Mucosa of stomach (tissue), 1 donor: Measurements from ENCODE around the gene NFKBIE.

ENCODE experiments used
- H3K27me3 ChIP-seq: one replicate; pipeline ENCODE4 v1.7.0; 2013; ENCODE audit warnings: mild to moderate bottlenecking, low read length; ENCODE audit not compliant: control insufficient read depth, insufficient read depth
- H3K36me3 ChIP-seq: one replicate; pipeline ENCODE4 v1.7.0; 2013; ENCODE audit warnings: low read length; ENCODE audit not compliant: control insufficient read depth, insufficient read depth
- H3K4me1 ChIP-seq: one replicate; pipeline ENCODE4 v1.7.0; 2013; ENCODE audit warnings: mild to moderate bottlenecking, low read length; ENCODE audit not compliant: control insufficient read depth, insufficient read depth
- H3K4me3 ChIP-seq: one replicate; pipeline ENCODE4 v1.7.0; 2013; ENCODE audit warnings: low read length
- H3K9ac ChIP-seq: one replicate; pipeline ENCODE4 v1.7.0; 2013; ENCODE audit warnings: mild to moderate bottlenecking, low read length, moderate library complexity
- H3K9me3 ChIP-seq: one replicate; pipeline ENCODE4 v1.7.0; 2013; ENCODE audit warnings: mild to moderate bottlenecking, low read length, moderate library complexity; ENCODE audit not compliant: control insufficient read depth
- donor health status: Pancreatic carcinoma.

The NFKBIE gene

DNA sequence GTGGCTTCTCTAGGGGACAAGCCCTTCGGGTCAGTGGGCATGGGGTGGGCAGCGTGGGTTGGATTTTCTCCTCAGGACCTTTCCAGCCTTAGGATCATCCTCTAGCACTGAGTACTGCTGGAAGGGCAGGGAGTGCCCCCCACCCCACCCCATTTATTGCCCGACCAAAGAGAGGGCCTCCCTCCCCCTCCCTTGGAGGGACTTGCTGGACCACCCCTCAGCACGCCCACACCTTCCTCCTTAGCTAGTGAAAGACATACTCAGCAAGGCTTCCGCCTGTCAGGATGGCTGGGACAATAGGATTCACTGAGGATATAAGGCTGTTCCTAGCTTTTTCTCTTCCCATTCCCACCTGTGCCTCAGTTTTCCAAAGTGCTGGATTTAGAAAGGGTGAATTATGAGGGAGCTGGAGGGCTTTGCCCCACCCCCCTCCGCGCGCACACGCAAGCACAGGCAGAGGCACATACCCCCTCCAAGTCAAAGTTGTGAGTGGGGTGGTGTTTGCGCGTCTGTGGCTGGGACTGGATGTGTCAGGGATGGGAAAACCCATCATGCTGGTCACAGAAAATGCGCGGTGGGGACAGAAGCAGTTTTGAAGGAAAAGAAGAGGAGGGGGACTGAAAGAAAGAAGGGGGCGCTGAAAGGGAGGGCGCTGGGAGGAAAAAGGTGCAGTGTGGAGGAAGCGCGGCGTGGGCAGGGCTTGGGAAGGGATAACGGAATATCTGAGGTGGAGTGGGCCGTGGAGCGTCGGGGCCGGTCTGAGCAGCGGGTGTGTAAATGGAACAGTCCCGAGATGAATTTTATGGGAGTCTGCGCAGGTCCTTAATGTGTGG lies 42.6 kb downstream of the NFKBIE start:
- Histone ChIP-seq H3K27me3 (no peaks in the 10 kb centered on the region), H3K9ac (peak overlapping the region; percentile 41), H3K9me3 (no peaks in the 10 kb centered on the region), H3K4me1 (peaks cover 85% of the 10 kb centered on the region), H3K36me3 (no peaks in the 10 kb centered on the region), H3K4me3 (no peak overlapping the region)

GRCh38 chr6:44221961-44222335 lies 43.4 kb downstream of the NFKBIE start:
- Histone ChIP-seq H3K4me3 (no peak overlapping the region), H3K9ac (peak overlapping the region; percentile 66), H3K4me1 (peaks cover 85% of the 10 kb centered on the region), H3K9me3 (no peaks in the 10 kb centered on the region), H3K27me3 (no peaks in the 10 kb centered on the region), H3K36me3 (no peaks in the 10 kb centered on the region)

DNA sequence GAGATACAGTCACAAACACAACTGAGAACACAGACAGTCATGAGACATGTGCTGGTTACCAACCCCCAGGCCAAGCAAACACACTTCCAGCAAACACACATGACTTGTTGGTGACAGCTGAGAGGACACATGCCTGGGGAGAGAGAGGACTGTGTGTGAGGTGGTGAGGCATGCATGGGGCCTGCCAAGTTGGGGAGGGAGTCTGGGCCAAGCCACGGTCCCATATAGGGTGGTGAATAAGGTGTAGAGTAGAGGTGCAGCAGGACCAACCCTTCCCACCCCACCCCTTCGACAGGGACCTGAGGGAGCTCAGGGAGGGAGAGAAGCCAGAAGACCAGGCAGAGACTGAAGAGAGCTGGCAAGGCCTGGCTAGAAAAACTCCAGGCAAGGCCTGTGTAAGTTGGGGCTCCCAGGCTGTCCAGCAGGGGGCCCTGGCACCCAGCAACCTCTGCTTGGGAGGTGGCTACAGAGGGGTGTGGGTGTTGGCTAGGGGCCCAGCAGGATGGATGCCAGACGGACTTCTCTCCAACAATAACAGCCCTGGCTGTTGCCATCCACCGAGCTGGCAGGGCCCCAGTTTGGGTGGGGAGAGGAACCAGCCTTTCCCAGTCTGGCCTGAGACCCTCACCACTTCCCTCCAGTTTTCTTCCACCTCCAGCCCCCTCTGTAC lies 43.9 kb downstream of the NFKBIE start:
- no peaks in the 10 kb centered on the region for H3K9me3 ChIP-seq

GRCh38 chr6:44220913-44221290 lies 44.4 kb downstream of the NFKBIE start:
- H3K4me3 ChIP-seq, result no peak overlapping the region
- peak overlapping the region; percentile 66 for H3K9ac ChIP-seq
- H3K27me3 ChIP-seq, result no peaks in the 10 kb centered on the region
- H3K4me1 ChIP-seq, result peaks cover 87% of the 10 kb centered on the region
- H3K9me3 ChIP-seq, result no peaks in the 10 kb centered on the region
- no peaks in the 10 kb centered on the region for H3K36me3 ChIP-seq

More for the DNA sequence above, 43.9 kb downstream of the NFKBIE start:
- Histone ChIP-seq H3K9ac (peak overlapping the region; percentile 66), H3K27me3 (no peaks in the 10 kb centered on the region), H3K4me3 (no peak overlapping the region), H3K4me1 (peaks cover 87% of the 10 kb centered on the region), H3K36me3 (no peaks in the 10 kb centered on the region)

GRCh38 chr6:44219815-44220784 lies 45.3 kb downstream of the NFKBIE start:
- Histone ChIP-seq H3K4me3 (peak overlapping the region; percentile 69), H3K36me3 (no peaks in the 10 kb centered on the region), H3K4me1 (peaks cover 81% of the 10 kb centered on the region), H3K27me3 (no peaks in the 10 kb centered on the region), H3K9me3 (no peaks in the 10 kb centered on the region), H3K9ac (peak overlapping the region; percentile 76)

DNA sequence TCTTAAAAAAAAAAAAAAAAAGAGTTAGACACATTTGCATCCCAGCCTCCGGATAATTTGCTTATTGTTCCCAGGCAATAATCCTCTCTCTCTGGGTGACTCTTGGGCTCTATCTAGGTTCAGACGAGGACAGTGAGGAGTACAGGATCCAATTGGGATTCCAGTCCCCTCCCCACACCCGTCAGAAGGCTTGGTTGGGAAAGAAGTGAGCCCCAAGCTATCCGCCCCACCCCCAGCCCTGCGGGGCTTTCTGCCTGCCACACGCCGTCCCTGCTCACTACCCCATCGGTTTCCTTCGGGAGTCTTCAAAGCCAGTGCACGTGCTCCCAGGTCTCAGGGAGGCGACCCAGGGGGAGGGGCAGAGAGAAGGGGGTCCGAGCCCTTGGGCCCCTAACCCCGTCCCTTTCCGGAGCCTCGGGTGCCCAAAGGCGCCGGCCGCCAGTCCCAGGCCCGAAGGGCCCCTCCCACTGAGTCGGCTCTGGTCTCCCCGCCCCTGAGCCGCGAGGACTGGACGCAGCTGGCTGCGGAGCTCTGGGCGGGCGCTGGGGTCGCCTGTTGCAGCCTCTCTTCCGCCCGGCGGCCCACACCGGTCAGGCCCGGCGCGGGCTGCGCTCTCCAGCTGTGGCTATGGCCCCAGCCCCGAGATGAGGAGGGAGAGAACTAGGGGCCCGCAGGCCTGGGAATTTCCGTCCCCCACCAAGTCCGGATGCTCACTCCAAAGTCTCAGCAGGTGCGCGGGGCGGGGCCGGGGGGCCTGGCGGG lies 46.1 kb downstream of the NFKBIE start:
- Histone ChIP-seq H3K4me3 (peak overlapping the region; percentile 71), H3K36me3 (no peaks in the 10 kb centered on the region), H3K9ac (peak overlapping the region; percentile 76), H3K27me3 (no peaks in the 10 kb centered on the region), H3K4me1 (peaks cover 75% of the 10 kb centered on the region), H3K9me3 (no peaks in the 10 kb centered on the region)

DNA sequence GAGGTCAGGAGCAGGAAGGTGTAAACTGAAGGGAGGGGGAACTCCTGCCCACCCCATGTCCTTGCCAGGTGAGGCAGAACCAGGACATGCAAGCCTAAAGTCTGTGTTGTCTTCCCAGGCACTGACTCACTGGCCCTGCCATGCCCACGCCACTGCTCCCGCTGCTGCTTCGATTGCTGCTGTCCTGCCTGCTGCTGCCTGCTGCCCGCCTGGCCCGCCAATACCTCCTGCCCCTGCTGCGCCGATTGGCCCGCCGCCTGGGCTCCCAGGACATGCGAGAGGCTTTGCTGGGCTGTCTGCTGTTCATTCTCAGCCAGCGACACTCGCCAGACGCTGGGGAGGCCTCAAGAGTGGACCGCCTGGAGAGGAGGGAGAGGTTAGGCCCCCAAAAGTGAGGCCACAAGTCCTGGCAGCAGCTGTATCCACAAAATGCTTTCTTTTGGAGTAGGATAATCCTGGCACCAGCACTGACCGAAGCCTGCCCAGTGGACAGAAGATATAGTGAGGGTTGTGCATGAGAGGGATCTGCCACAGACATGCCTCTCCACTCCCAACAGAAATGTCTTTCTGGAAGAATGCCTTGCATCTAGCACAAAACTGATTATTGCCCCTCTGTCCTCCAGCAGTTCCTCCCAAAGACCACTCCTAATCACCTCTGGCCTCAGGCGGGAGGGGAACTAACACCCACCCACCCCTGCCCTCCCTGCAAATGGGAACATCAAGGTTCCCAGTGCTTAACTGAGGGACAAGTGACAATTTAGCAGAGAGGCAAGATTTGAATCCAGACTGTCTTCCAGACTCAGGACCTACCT lies 47.8 kb downstream of the NFKBIE start:
- no peaks in the 10 kb centered on the region for H3K36me3 ChIP-seq
- no peak overlapping the region for H3K4me3 ChIP-seq
- H3K9ac ChIP-seq, result peak overlapping the region; percentile 38
- no peaks in the 10 kb centered on the region for H3K27me3 ChIP-seq
- peaks cover 61% of the 10 kb centered on the region for H3K4me1 ChIP-seq
- H3K9me3 ChIP-seq, result no peaks in the 10 kb centered on the region

GRCh38 chr6:44216677-44217331 lies 48.5 kb downstream of the NFKBIE start, which contains the start of gene MYMX:
Gene MYMX (plus strand): TSS chr6:44216926. CDS start chr6:44217472, 546 bp downstream.
- H3K9me3 ChIP-seq, result no peaks in the 10 kb centered on the region
- H3K4me3 ChIP-seq, result no peak within 1 kb of the TSS
- H3K9ac ChIP-seq, result peak within 1 kb of the TSS; percentile 38
- H3K27me3 ChIP-seq, result no peaks in the 10 kb centered on the region
- H3K4me1 ChIP-seq, result peaks cover 54% of the 10 kb centered on the region
- H3K36me3 ChIP-seq, result no peaks in the 10 kb centered on the region

DNA sequence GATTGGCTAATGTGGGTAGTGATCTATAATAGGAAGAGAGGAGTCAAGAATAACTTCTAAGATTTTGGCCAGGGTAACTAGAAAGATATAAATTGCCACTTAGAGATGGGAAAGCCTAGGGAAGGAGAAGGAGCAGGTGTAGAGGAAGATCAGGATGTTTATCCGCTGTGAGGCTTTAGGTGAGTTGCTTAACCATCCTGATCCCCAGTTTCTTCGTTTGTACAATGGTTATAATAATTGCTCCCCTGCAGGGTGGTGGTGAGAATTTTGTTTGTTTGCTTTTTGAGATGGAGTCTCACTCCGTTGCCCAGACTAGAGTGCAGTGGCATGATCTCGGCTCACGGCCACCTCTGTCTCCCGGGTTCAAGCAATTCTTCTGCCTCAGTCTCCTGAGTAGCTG lies 51.0 kb downstream of the NFKBIE start:
- H3K9ac ChIP-seq, result no peak overlapping the region
- no peaks in the 10 kb centered on the region for H3K9me3 ChIP-seq
- peaks cover 34% of the 10 kb centered on the region for H3K4me1 ChIP-seq
- H3K4me3 ChIP-seq, result no peak overlapping the region
- no peaks in the 10 kb centered on the region for H3K27me3 ChIP-seq
- no peaks in the 10 kb centered on the region for H3K36me3 ChIP-seq

DNA sequence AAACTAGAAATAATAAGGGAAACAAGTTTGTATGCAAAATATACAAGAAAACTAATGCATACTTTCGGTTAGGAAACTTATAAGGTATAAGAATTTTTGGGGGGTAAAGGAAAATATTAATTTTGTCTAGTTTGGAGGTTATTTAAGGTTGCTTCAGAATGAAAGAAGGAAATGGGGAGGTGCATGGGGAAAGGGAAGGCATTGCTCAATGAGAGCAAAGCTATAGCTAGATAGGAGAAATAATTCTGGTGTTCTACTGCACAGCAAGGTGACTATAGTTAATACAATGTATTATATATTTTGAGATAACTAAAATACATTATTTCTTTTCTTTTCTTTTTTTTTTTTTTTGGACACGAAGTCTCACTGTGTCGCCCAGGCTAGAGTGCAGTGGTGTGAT lies 54.1 kb downstream of the NFKBIE start:
- no peaks in the 10 kb centered on the region for H3K27me3 ChIP-seq
- no peaks in the 10 kb centered on the region for H3K36me3 ChIP-seq
- H3K9ac ChIP-seq, result no peak overlapping the region
- peaks cover 4% of the 10 kb centered on the region for H3K4me1 ChIP-seq
- H3K9me3 ChIP-seq, result no peaks in the 10 kb centered on the region
- no peak overlapping the region for H3K4me3 ChIP-seq
